T47D (cell line): ENCODE measurements around the gene PTPRD.

Experiments
- DNase-seq, 2 experiments: peaks; one replicate each; pipeline versions ENCODE4 v3.0.0 to v3.0.0-alpha.2; 2011 to 2012; ENCODE audit warnings: low read depth in 1 of 2, low spot score in 1 of 2
- JUND ChIP-seq: IDR thresholded peaks from 2 replicates; pipeline ENCODE4 v1.6.1; 2012; ENCODE audit warnings: low read depth
- in situ Hi-C: cut with HindIII; loops from 2 replicates; pipeline ENCODE4 v1.10.0; 2016; ENCODE audit warnings: low sequenced_read_pairs, low pct_unique_long_range_greater_than_20kb

PTPRD gene

GRCh38 chr9:10104774-10105173 lies 508.0 kb downstream of the PTPRD start:
- DNase-seq = no peak
- TF ChIP-seq JUND = no peak
- in situ Hi-C loops = no loop called here

GRCh38 chr9:10095208-10095607 lies 517.6 kb downstream of the PTPRD start:
- in situ Hi-C loops = no loop called here
- no peak for DNase-seq
- TF ChIP-seq JUND = no peak

DNA sequence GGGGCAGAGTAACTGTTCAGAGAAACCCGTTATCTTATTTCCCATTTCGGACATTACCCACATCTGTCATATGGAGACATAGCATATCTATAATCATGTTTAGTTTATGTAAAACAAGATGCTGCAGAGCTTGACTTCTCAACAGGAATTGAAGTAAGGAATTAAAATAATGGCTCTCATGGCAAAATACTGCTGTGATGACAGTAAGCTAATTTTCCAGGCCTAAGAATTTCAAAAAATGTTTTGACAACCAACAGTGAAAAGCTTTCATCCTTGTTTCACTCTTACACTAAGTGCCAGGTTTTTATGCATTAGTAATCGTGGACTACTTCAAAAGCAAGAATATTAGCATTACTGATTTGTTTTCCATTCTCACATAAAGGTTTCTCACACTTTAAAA lies 518.2 kb downstream of the PTPRD start:
- no peak for DNase-seq
- in situ Hi-C loops = no loop called here
- no peak for TF ChIP-seq JUND

- no peak for TF ChIP-seq JUND
- in situ Hi-C loops = no loop called here
- no peak for DNase-seq
Measured at GRCh38 chr9:10080012-10080411, 532.8 kb downstream of the PTPRD start.

DNA sequence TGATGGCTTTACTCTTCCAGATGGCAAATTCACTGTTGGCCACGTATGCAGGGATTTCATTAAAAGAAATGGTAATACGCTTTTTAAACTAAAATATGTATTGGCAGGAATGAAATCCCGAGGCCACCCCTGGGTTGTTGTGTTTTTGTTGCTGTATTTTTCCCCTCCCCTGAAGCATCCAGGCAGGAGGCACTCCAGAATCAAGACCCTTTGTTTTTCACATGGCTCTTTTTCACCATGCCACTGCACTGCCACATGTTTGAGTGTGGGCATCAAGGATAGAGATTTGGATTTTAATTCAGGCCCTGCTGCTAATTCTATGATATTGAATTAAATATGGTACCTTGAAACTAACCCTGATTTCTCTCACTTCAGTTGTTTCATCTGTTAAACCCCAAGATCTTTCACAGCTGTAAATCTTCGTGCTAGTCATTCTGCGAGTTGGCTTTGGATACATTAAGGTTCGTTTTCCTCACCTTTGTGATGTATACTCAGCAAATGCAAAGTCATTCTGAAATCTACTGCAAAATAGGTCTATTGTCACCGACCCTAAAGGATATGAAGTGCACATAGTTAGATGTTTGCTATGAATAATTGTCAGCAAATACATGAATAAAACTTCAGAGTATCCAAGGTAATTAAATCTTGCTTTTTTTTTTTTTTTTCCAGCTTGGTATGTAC lies 533.4 kb downstream of the PTPRD start:
- no peak for TF ChIP-seq JUND
- in situ Hi-C loops = no loop called here
- DNase-seq = no peak

DNA sequence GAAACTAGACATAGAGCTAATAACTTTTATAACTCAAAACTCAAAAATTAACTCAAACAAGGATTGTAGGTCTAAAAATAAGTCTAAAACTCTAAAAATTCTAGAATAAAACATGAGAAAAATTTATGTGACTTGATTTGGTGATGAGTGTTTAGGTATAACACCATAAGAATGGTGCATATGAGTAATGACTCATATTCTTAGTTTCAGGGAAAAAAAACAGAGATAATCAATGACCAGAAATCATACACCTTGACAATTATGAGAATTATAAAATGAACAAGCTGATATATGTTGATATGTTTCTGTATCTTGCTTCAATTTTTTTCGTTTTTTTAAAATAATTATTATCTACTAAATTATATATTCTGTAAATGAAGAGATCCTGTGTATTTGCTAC lies 541.2 kb downstream of the PTPRD start:
- no peak for TF ChIP-seq JUND
- no peak for DNase-seq
- in situ Hi-C loops = no loop called here

DNA sequence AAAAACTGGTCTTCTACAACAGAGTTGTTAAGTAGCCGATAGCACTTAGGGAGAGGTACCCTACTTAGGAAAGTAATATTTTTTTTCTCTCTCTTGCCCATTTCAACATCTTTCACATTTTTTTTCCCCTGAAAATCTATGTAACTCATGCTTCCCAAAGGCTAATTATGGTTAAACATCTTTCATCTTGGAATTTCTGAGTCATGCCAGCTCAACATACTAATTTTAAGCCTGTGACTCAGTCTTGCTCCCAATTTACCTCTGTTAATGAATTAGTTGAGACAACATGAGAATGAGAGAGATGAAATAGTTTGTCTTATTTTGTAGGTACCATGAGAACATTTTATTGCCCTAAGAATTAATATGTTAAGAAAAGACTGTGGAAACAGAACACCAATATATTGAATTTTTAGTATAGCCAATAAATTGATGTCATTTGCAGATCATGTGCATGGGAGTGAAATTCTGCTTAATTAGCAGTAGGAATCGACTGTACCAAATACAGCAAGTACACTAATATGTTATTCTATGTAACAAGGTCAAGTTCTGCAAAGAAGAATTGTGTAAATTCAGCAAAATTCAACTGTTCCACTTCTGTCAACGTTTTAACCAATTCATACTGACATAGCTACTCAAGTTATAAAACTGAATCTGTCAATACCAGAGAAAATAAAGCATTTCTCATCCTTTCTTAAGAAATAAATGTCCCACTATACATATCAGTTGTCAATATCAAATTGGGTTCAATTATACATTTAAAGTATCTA lies 550.0 kb downstream of the PTPRD start:
- TF ChIP-seq JUND = no peak
- in situ Hi-C loops = no loop called here
- no peak for DNase-seq

- peak in 1 of 2 experiments; percentile 36 for DNase-seq
- in situ Hi-C loops = no loop called here
Measured at GRCh38 chr9:10059044-10059443, 553.8 kb downstream of the PTPRD start.

GRCh38 chr9:10055886-10056395 lies 556.9 kb downstream of the PTPRD start:
- DNase-seq = no peak
- in situ Hi-C loops = no loop called here
- no peak for TF ChIP-seq JUND

More at GRCh38 chr9:10059044-10059443, 553.8 kb downstream of the PTPRD start:
- TF ChIP-seq JUND = no peak

DNA sequence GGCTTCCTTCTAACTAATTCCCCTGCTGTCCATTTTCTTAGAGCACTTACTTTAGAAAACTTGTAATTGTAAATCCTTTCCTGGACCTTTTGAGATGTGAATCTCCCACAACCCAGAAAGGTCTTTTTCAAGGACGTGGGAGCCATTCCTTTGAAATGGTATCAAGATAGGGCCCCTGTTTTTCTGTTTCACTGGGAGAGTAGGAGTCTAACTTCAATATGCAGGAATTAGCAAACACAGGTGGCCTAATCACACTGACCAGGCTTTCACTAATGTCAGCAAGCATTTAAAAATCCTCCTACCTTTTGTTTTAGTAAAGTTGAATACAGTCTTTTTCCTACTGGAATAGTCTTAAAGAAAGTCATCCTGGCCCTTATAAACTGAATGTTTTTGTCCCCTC lies 558.3 kb downstream of the PTPRD start:
- no peak for DNase-seq
- in situ Hi-C loops = no loop called here
- no peak for TF ChIP-seq JUND

DNA sequence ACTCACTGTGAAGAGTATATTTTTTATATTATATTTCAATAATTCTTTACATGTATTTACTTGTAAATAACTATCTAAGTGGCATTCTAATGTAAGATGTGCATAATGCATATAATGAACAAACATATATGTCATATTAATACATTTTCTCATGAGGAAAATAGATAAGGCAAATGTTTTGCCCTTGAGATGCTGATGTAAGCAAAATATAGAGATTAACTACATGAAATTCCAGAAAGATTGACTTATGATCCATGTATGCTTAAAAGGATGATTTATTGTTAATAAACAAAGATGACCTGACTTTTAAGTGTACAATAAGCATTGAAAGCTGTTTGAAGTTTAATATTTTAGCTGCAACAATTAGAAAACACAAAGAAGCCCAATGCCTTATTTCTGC lies 559.9 kb downstream of the PTPRD start:
- TF ChIP-seq JUND = no peak
- DNase-seq = no peak
- in situ Hi-C loops = no loop called here

GRCh38 chr9:10052181-10052580 lies 560.6 kb downstream of the PTPRD start:
- no peak for TF ChIP-seq JUND
- in situ Hi-C loops = no loop called here
- DNase-seq = no peak

DNA sequence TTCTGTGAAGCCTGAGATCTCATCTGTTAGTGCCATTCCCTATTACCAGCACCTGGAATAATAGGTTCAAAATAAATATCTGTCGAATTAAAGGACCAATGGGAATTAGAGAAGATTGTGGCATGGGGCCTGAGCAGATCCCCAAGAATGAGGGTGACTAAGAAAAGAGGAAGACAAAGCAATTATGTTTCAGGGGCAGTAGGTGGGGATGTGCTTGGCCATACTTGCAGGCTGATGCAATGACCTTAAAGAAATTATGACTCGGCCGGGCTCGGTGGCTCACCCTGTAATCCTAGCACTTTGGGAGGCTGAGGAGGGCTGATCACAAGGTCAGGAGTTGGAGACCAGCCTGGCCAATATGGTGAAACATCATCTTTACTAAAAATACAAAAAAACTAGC lies 562.8 kb downstream of the PTPRD start:
- no peak for TF ChIP-seq JUND
- in situ Hi-C loops = no loop called here
- DNase-seq = no peak
